ENCODE data around the gene MICAL3.
"Not testable (repeated sequence)": the region's sequence is repeated elsewhere in the genome, so short reads cannot be mapped to it uniquely, and the experiment has no call there.

MICAL3 gene

GRCh38 chr22:17883356-17883755, 141.0 kb downstream of the MICAL3 start:
- no peak for DNase-seq

DNA sequence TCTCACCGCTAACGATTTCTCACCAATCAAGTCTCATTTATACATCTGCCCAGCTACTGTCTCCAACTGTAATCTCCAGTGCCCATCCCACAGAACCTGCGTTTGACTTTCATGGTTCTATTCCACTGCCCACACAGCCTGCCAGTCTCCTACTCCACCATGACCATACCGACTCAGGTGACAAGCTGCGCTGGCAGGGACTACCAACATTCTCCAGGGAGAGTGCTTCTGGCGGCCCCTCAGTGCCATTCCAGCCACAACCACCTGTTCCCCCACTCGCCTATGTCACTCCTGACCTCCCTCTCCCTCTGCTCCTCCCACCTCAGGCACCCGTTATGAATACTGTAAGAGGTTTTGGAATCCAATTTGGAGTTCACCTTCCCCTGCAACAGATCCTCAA, 141.6 kb downstream of the MICAL3 start:
- no peak for DNase-seq

DNA sequence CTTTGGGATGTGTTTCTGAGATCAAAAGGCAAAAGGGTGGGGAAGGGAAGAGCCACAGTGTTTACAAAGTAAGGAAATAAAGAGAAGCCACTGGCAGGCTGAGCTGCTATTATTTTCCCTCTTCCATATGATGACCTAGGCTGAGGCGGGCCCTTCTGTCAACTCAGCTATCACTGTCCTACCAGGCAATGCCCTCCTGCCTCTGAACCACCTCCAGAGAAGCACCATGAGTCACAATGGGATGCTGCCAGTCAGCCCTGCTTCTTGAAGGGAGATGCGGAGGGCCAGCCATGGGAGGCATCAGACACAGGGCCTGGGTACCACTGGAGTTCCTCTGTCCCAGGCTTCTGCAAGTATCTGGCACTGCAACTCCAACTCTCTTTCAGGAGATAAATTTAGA, 142.2 kb downstream of the MICAL3 start:
- no peak for DNase-seq

DNA sequence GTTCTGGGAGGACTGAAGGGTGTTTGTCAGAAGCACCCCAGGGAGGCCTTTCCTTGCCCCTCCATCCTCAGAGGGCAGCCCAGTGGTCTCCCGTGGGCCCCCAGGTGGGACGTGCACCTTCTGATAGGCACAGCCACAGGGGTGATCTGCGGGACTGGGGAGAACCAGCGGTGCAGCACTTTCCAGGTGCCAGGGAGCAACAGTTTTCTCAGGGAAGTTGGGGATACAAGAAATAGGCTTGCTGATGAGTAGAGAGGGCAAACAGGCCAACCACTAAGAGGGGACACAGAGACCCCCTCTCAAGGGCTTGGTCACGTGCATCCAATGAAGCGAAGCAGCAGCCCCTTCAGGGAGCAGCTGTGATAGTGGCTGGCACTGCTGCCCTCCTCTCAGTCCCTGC, 143.0 kb downstream of the MICAL3 start:
- DNase-seq, result no peak

DNA sequence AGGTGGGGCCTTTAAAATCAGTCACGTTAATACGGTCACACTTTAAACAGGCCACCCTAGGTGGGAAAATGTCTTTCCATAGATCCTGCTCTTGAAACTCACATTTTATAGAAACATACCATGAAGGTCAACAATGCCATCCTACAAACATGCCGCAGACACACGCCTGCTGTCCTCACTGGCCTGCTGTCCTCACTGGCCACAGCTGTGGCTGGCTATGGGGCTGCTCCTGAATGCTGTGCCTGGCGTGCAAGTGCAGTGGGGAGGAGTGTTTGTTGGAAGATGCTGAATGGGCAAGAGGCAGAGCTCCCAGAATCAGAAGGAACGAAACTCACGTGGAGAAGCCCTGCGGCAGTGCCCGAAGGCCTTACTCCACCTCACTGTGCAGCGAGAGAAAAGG, 143.9 kb downstream of the MICAL3 start:
- DNase-seq, result no peak

- DNase-seq, result no peak
Observed at GRCh38 chr22:17880020-17880419, 144.3 kb downstream of the MICAL3 start.

- DNase-seq, result peak; percentile 83
Observed at GRCh38 chr22:17878941-17879340, 145.4 kb downstream of the MICAL3 start.

DNA sequence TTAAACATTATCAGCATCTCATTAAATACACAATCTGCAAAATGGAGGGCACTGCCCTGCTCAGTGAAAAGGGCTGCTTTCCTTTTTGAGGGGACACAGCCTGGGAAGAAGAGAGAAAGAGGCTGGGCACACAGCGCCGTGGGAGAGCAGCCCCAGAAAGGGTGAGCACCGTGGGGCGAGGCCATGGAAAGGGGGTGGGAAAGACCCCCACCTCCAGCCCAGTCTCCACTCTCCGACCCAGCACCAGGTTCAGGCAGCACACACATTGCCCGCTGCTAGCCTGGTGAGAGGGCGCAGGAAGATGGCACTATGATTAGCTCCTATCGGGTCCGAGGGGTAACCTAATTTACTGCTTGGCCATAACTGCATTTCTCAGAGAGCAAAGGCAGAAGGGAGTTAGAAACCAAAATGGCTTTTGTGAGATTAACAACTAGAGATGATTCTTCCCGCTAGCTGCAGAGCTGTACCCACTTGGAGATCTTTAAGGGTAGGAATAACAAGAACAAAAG, 146.1 kb downstream of the MICAL3 start:
- no peak for DNase-seq

- not testable (repeated sequence) for DNase-seq
Observed at GRCh38 chr22:17876878-17877855, 147.2 kb downstream of the MICAL3 start.

DNA sequence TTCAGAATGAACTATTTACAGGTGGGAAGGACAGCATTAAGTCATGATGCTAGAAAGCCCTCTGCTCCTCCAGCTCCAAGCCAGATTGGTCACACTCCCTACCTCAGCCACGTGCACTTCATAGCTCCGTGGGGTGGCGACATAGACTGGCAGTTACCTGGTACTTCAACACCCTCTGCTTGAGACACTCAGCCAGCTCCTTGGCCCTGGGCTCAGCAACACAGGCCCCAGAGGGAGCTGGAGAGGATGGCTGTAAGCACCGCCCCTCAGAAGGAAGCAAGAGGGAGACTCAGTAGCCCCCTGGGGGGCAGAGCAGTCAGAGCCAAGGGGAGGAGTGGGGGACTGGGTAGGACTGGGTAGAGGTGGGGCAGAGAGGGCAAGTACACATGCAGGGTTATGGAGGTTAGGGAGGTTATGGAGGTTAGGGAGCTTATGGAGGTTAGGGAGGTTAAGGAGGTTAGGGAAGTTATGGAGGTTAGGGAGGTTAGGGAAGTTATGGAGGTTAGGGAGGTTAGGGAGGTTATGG, 148.0 kb downstream of the MICAL3 start:
- no peak for DNase-seq

- no peak for DNase-seq
Observed at GRCh38 chr22:17875631-17876030, 148.7 kb downstream of the MICAL3 start.

- DNase-seq, result no peak
Observed at GRCh38 chr22:17875156-17875555, 149.2 kb downstream of the MICAL3 start.

GRCh38 chr22:17874231-17874905, 150.0 kb downstream of the MICAL3 start:
- DNase-seq, result no peak

DNA sequence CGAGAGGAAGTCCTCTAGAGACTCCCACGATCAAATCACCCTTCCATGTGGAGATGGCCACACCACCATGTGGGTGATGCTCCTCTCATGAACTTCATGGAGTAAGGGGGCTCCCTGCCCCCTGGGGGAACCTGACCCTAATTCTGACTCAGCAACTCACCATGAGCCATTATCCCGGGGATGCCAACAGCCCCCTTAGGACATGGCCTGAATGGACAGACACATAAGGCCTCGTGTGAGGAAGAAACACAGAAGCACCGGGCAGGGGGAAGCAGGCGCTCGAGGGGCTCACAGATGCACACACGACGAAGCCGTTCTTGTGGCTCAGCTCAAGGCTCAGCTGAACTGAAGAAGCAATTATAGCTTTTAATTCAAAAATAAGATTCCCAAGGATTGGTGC, 150.6 kb downstream of the MICAL3 start:
- DNase-seq, result no peak

DNA sequence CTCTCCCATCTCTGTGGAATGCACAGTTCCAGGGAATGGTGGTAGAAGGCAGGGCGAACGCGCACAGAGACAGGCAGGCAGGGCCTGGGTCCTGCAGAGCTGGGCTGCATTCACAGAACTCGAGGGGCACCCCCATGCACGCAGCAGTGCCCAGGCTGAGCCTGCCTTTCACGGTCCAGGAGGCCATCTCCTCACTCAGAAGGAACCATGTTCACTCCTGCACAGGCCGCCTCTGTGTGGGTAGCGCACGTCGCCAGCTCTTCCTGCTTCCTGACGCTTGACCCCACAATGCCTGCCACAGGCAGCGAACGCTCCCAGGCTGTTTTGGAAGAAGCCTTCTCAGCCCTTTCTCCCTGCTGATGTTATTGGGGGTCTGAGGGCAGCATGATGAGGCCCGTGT, 151.2 kb downstream of the MICAL3 start:
- DNase-seq, result no peak

DNA sequence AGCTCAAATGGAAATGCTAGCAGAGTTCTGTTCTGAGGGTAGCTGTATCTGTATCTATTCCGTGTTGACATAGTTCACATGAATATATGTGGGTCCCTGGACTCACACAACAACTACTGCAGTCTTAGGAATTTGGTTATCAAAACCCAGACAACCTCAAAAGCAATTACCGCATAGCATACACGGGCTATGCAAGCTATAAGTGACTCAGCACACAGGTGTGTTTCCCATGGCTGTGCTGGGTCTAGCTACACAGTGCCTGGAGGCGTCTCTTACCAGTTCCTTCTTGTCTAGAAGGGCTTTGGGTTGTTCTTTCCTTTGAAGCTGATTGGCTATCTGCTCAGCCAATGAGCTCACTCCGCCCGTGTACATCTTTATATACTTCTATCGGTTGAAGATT, 151.9 kb downstream of the MICAL3 start:
- no peak for DNase-seq

GRCh38 chr22:17871726-17872458, 152.5 kb downstream of the MICAL3 start:
- DNase-seq, result no peak

GRCh38 chr22:17870407-17870806, 154.0 kb downstream of the MICAL3 start:
- DNase-seq, result no peak

- no peak for DNase-seq
Observed at GRCh38 chr22:17869285-17870096, 154.9 kb downstream of the MICAL3 start.

DNA sequence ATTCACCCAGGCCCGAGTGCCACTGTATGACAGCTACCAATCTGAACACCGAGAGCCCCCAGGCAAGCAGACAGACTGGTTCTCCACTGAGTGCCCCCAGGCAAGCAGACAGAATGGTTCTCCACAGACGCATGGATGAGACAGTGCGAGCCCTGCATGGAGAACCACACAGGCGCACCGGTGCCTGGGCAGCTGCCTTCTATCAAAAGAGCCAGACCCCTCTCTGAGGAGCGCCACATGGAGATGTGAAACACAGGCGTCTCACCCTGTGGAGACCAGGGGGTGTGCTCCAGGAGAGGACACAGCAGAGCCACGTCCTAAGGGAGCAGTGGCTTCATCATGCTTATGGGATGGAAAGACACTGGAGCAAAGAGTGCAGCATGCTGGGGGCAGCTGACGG, 155.6 kb downstream of the MICAL3 start:
- DNase-seq, result no peak

GRCh38 chr22:17867160-17867785, 157.1 kb downstream of the MICAL3 start:
- no peak for DNase-seq
